MM.1S (cell line): Measurements from ENCODE around the gene MACROD2.

Experiments used
- DNase-seq: peaks from one replicate; pipeline ENCODE4 v3.0.0-alpha.2; 2015
- H2AFZ ChIP-seq: fragments of 300-600 bp; sonication (generic); 2 replicates; pipeline ENCODE4 v1.6.0; 2016; ENCODE audit warnings: antibody characterized with exemption, low read length
- H3F3A ChIP-seq: fragments of 300-600 bp; sonication (generic); 2 replicates; pipeline ENCODE4 v1.6.1; 2016; ENCODE audit warnings: mild to moderate bottlenecking, antibody characterized with exemption, low read length, moderate library complexity, mixed read lengths; ENCODE audit not compliant: insufficient read depth
- H3K27ac ChIP-seq: fragments of 300-600 bp; sonication (generic); 2 replicates; pipeline ENCODE4 v1.5.1; 2016; ENCODE audit warnings: mild to moderate bottlenecking, low read length
- H3K27me3 ChIP-seq: fragments of 300-600 bp; sonication (generic); replicated peaks from 2 replicates; pipeline ENCODE4 v1.6.0; 2016; ENCODE audit warnings: low read length; ENCODE audit not compliant: insufficient read depth
- H3K36me3 ChIP-seq: fragments of 300-600 bp; sonication (generic); replicated peaks from 2 replicates; pipeline ENCODE4 v1.6.1; 2016; ENCODE audit warnings: mild to moderate bottlenecking, low read length, mixed read lengths; ENCODE audit not compliant: insufficient read depth
- H3K4me1 ChIP-seq: fragments of 300-600 bp; sonication (generic); 2 replicates; pipeline ENCODE4 v1.6.1; 2016; ENCODE audit warnings: low read length, mixed read lengths
- H3K4me2 ChIP-seq: fragments of 300-600 bp; sonication (generic); 2 replicates; pipeline ENCODE4 v1.6.0; 2016; ENCODE audit warnings: low read depth, low read length
- H3K4me3 ChIP-seq: fragments of 300-600 bp; sonication (generic); 2 replicates; pipeline ENCODE4 v1.5.1; 2016; ENCODE audit warnings: low read length, mixed read lengths
- H3K79me2 ChIP-seq: fragments of 300-600 bp; sonication (generic); 2 replicates; pipeline ENCODE4 v1.6.1; 2016; ENCODE audit warnings: mixed run types, low read length, mixed read lengths
- H3K9ac ChIP-seq: fragments of 300-600 bp; sonication (generic); 2 replicates; pipeline ENCODE4 v1.6.1; 2016; ENCODE audit warnings: low read length, mixed read lengths
- H3K9me2 ChIP-seq: fragments of 300-600 bp; sonication (generic); replicated peaks from 2 replicates; pipeline ENCODE4 v1.6.1; 2016; ENCODE audit warnings: mild to moderate bottlenecking, low read length, mixed read lengths; ENCODE audit not compliant: insufficient read depth
- H3K9me3 ChIP-seq: fragments of 300-600 bp; sonication (generic); replicated peaks from 2 replicates; pipeline ENCODE4 v1.6.1; 2016; ENCODE audit warnings: mild to moderate bottlenecking, low read length, mixed read lengths; ENCODE audit not compliant: insufficient read depth
- H4K20me1 ChIP-seq: fragments of 300-600 bp; sonication (generic); 2 replicates; pipeline ENCODE4 v1.6.1; 2016; ENCODE audit warnings: mild to moderate bottlenecking, low read length, moderate library complexity, mixed read lengths; ENCODE audit not compliant: insufficient read depth
- EZH2 ChIP-seq: fragments of 300-600 bp; sonication (generic); optimal IDR thresholded peaks from 2 replicates; pipeline ENCODE3; 2017; ENCODE audit warnings: low read depth, mild to moderate bottlenecking, antibody characterized with exemption, low read length, mixed read lengths
- EZH2phosphoT487 ChIP-seq: fragments of 300-600 bp; sonication (generic); IDR thresholded peaks from 2 replicates; pipeline ENCODE4 v1.6.1; 2018; ENCODE audit warnings: antibody characterized with exemption, low read length
- TF ChIP-seq, protein P1 (sequence below): fragments of 300-600 bp; sonication (generic); IDR thresholded peaks from 2 replicates; pipeline ENCODE4 v1.5.1; 2016; ENCODE audit warnings: antibody characterized with exemption, low read length, mixed read lengths

MACROD2 gene

DNA sequence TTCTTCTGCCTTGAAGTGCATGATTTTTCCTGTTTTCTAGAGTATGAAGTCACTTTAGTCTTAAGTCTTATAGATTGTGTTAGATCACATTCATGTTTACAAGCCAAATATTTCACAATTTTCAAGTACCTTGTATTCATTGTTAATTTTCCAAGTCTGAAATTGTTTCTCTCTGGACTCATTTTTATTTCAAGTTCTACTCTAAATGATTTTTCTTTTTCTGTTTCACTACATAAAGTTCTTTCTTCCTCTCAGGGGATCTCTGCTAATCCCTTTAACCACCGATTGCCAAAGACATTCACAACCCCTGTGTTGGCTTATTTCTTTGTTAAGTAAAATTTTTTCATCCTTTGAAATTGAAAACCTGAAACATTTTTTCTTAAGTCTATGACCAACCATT is 1772.3 kb downstream of the MACROD2 start:
- no peaks in the 10 kb centered on the region for H3K36me3 ChIP-seq
- H3K4me3 ChIP-seq = no peak overlapping the region
- H3K27ac ChIP-seq = no peak overlapping the region

DNA sequence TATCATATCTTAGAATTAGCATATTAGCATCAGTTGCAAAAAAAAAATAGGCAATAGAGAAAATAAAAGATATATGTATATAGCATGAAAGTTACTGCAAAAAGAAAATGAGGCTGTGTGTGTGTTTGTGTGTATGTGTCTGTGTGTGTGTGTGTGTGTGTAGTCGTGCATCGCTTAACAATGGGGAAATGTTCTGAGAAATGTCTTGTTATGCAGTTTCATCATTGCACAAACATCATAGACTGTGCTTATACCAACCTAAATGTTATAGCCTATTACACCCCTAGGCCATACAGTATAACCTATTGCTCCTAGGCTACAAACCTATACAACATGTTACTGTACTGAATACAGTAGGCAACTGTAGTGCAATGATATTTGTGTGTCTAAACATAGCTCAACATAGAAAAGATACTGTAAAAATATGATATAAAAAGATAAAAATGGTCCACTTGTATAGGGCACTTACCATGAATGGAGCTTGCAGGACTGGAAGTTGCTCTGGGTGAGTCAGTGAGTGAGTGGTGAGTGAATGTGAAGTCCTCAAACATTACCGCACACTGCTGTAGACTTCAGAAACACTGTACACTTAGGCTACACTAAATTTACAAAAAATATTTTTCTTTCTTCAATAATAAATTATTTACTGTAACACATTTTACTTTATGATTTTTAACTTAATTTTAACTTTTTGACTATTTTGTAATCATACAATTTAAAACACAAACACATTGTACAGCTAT is 1772.9 kb downstream of the MACROD2 start:
- Histone ChIP-seq H3K9me3 (no peaks in the 10 kb centered on the region), H3K79me2 (no peaks in the 10 kb centered on the region), H3K27ac (no peak overlapping the region), H2AFZ (no peak overlapping the region), H4K20me1 (no peaks in the 10 kb centered on the region), H3K4me3 (no peak overlapping the region), H3K9ac (no peak overlapping the region), H3F3A (no peaks in the 10 kb centered on the region), H3K9me2 (no peaks in the 10 kb centered on the region), H3K27me3 (no peaks in the 10 kb centered on the region), H3K4me1 (no peaks in the 10 kb centered on the region), H3K4me2 (no peak overlapping the region), H3K36me3 (no peaks in the 10 kb centered on the region)
- TF ChIP-seq, protein P1, sequence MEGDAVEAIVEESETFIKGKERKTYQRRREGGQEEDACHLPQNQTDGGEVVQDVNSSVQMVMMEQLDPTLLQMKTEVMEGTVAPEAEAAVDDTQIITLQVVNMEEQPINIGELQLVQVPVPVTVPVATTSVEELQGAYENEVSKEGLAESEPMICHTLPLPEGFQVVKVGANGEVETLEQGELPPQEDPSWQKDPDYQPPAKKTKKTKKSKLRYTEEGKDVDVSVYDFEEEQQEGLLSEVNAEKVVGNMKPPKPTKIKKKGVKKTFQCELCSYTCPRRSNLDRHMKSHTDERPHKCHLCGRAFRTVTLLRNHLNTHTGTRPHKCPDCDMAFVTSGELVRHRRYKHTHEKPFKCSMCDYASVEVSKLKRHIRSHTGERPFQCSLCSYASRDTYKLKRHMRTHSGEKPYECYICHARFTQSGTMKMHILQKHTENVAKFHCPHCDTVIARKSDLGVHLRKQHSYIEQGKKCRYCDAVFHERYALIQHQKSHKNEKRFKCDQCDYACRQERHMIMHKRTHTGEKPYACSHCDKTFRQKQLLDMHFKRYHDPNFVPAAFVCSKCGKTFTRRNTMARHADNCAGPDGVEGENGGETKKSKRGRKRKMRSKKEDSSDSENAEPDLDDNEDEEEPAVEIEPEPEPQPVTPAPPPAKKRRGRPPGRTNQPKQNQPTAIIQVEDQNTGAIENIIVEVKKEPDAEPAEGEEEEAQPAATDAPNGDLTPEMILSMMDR = no peak
- TF ChIP-seq EZH2 (no peak), EZH2phosphoT487 (no peak)
- DNase-seq = no peak

More for the DNA sequence above, 1772.3 kb downstream of the MACROD2 start:
- TF ChIP-seq EZH2phosphoT487 = no peak
- no peak for TF ChIP-seq EZH2
- TF ChIP-seq, protein P1 = no peak
- no peak overlapping the region for H3K9ac ChIP-seq
- no peak overlapping the region for H3K4me2 ChIP-seq
- H4K20me1 ChIP-seq = no peaks in the 10 kb centered on the region
- H3F3A ChIP-seq = no peaks in the 10 kb centered on the region
- no peak for DNase-seq
- no peaks in the 10 kb centered on the region for H3K9me2 ChIP-seq
- no peaks in the 10 kb centered on the region for H3K9me3 ChIP-seq
- no peak overlapping the region for H2AFZ ChIP-seq
- H3K79me2 ChIP-seq = no peaks in the 10 kb centered on the region
- no peaks in the 10 kb centered on the region for H3K27me3 ChIP-seq
- no peaks in the 10 kb centered on the region for H3K4me1 ChIP-seq

DNA sequence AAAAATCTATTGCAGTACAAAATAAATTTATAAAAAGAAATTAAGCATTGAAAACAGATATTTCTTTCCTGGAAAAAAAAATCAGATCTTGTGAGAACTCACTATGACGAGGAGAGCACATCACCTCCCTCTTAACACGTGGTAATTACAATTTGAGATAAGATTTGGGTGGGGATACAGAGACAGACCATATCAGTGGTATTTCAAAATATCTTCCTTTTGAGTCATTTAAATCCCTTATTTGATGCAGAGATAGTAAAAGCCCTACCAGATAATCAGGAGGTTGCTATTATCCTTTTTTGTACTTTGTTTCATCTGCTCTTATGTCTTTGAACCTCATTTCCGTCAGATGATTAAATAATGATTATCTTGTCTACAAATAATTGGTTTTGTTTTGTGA is 1777.5 kb downstream of the MACROD2 start:
- Histone ChIP-seq H3K27me3 (no peaks in the 10 kb centered on the region), H3F3A (no peaks in the 10 kb centered on the region), H3K4me3 (no peak overlapping the region), H3K79me2 (no peaks in the 10 kb centered on the region), H3K4me1 (peaks cover 15% of the 10 kb centered on the region), H3K27ac (no peak overlapping the region), H3K9me3 (no peaks in the 10 kb centered on the region), H3K9ac (no peak overlapping the region), H4K20me1 (no peaks in the 10 kb centered on the region), H3K36me3 (no peaks in the 10 kb centered on the region), H3K4me2 (no peak overlapping the region), H2AFZ (no peak overlapping the region), H3K9me2 (no peaks in the 10 kb centered on the region)
- TF ChIP-seq EZH2phosphoT487 = no peak
- TF ChIP-seq, protein P1 = no peak
- no peak for TF ChIP-seq EZH2
- no peak for DNase-seq
